ENCODE results near the gene MUTYH.
"Not testable (repeated sequence)": the region's sequence is repeated elsewhere in the genome, so short reads cannot be mapped to it uniquely, and the experiment has no call there.

The MUTYH gene

GRCh38 chr1:45317166-45317565 lies 23.1 kb downstream of the MUTYH start:
- no peak for DNase-seq

- no peak for DNase-seq
These were observed 26.0 kb downstream of the MUTYH start for GRCh38 chr1:45314266-45314665.

GRCh38 chr1:45306905-45307304 lies 33.3 kb downstream of the MUTYH start:
- DNase-seq, result no peak

- no peak for DNase-seq
These were observed 33.9 kb downstream of the MUTYH start for GRCh38 chr1:45306319-45306718.

GRCh38 chr1:45305231-45305630 lies 35.0 kb downstream of the MUTYH start:
- no peak for DNase-seq

- no peak for DNase-seq
These were observed 35.7 kb downstream of the MUTYH start for GRCh38 chr1:45304311-45305081.

GRCh38 chr1:45303520-45304310 lies 36.5 kb downstream of the MUTYH start:
- DNase-seq, result peak; percentile 96

GRCh38 chr1:45302505-45303150 lies 37.6 kb downstream of the MUTYH start:
- no peak for DNase-seq

GRCh38 chr1:45300669-45300997 lies 39.6 kb downstream of the MUTYH start:
- no peak for DNase-seq

GRCh38 chr1:45299981-45300668 lies 40.1 kb downstream of the MUTYH start:
- DNase-seq, result peak in 1 of 2 experiments; percentile 26

GRCh38 chr1:45299296-45299695 lies 40.9 kb downstream of the MUTYH start:
- no peak for DNase-seq

- no peak for DNase-seq
These were observed 42.4 kb downstream of the MUTYH start for GRCh38 chr1:45297666-45298356.

- no peak for DNase-seq
These were observed 48.5 kb downstream of the MUTYH start for GRCh38 chr1:45291716-45292115.

GRCh38 chr1:45291002-45291401 lies 49.2 kb downstream of the MUTYH start:
- DNase-seq, result not testable (repeated sequence)

- not testable (repeated sequence) for DNase-seq
These were observed 53.7 kb downstream of the MUTYH start for GRCh38 chr1:45286521-45286920.

- not testable (repeated sequence) for DNase-seq
These were observed 55.4 kb downstream of the MUTYH start for GRCh38 chr1:45284858-45285257.

- DNase-seq, result no peak
These were observed 57.9 kb downstream of the MUTYH start for GRCh38 chr1:45282351-45282750.
